HG02840 (cell line): ENCODE results near the gene MSMO1.

Experiments
- ATAC-seq: cut with Tn5 transposase; IDR thresholded peaks from one replicate; pipeline ENCODE4 v1.9.1; 2021; ENCODE audit warnings: mild to moderate bottlenecking, moderate library complexity, moderate number of reproducible peaks; ENCODE audit not compliant: unreplicated experiment, low FRiP score

The MSMO1 gene

DNA sequence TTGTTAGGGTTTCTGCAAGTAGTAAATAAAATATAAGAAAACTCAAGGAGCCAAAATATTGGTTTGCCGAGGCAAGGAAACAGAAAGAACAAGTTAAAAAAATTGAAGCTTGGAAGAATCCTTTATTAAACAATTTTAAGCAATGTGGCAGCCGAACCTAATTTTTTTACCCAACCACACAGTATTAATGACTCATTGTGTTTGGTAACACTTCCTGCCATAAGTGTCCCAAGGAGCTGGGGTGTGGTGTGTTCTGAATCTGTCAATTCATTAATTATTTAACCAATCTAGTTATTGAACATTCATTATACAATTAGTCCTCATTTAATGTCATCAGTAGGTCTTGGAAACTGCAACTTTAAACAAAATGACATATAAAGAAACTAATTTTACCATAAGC lies 32.0 kb downstream of the MSMO1 start:
- no peak for ATAC-seq

DNA sequence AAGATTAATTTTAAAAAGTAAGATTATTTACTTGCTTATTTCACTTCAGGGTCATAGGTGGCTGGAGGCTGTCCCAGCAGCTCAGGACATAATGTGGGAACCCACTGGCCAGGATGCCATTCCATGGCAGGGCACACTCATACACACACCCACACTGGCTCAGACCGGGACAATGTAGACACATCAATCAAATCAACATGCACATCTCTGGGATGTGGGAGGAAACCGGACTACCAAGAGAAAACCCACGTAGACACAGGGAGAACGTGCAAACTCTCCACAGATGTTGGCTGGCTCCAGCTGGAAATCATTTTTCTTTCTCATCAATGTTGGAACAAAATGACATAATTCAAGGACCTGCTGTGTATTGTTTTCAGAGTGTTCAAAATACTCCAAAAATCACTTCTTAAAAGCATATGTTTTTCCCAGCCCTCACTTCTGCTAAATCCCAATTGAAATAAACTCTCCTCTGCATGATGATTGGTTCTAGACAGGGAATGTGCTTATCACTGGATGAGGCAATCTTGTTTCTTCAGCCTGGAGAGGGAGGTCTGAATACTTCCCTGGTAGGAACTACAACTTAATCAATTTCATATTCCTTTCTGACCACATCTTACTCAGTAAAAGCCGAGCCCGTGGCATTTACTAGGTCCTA lies 32.7 kb downstream of the MSMO1 start:
- no peak for ATAC-seq

DNA sequence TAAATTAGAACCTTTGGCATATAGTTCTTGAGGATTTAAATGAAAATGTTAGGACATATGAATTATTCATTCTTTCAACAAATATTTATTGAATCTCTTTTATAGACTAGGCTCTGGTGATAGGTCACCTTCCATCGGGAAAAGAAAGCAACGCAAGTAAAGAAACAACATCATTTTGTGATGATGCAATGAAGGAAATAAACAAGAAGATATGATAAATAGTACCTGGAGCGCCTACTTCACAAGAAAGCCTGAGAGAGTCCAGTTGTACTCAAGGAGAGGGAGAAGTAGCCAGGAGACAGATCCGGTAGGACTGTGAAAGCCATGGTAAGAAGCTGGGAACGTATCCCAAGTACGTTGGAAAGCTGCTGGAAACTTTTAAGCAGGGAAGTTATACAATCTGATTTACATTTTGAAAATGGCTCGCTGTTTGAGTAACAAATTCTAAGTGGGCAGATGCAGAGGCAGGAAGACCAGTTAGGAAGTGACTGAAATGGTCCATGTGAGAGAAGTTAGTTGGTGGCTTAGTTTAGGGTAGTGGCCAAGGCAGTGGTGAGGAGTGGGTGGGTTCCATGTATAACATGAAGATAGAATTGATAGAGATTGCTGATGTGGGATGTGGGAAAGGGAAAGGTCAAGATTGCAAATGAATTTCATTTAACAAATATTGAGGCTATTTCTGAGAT lies 33.7 kb downstream of the MSMO1 start:
- no peak for ATAC-seq

DNA sequence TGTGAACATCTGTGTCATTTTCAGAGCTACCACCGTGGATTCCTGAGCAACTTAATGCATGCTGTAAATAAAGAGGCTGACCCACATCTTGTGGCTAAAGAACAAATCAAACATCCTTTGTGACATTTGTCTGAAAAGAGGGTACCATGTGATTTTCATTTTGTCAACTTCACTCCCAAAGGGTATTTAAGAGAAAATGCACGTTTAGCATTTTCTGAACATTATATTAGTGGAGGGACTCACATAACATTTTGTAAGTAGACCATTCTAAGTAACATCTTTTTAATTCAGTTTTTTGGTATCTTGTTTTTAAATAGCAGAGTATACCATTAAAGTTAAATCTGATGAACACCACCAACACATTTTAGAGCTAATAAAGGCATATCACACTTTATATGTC lies 34.3 kb downstream of the MSMO1 start:
- no peak for ATAC-seq

- ATAC-seq, result no peak
Measured at GRCh38 chr4:165364452-165365080, 37.1 kb downstream of the MSMO1 start.

DNA sequence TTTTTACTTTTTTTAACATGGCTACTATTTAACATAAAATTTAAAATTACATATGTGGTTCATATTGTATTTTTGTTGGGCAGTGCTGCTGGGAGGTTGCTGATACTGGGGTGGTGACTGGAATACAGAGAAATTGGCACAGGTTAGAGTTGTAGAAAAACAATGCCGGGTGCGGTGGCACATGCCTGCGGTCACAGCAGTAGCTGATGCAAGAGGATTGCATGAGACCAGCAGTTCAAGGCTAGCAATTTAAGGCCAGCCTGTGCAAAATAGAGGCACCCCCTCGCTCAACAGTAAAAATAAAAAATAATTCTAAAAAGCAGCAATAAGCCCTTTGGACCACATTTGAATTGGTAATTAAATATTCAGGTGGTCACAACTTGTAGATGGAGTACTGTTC lies 39.6 kb downstream of the MSMO1 start:
- ATAC-seq, result no peak

GRCh38 chr4:165368114-165368513 lies 40.6 kb downstream of the MSMO1 start:
- no peak for ATAC-seq

DNA sequence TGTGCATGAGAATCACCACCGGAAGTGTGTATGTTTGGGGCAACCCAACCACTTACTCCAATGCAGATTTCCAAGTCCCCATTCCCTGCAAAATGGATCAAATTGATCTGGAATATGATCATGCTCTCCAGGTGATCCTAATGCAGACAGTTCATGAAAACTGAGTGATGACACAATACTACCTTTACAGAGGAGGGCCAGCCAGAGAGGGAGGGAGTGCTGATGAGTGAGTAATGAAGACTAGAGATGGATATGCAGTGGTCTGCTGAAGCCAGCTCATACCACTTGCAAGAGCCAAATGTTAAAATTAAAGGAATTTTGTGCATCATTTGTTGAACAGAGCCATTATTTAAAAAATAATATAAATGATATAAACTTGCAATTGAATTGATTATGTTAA lies 41.1 kb downstream of the MSMO1 start:
- ATAC-seq, result no peak

- ATAC-seq, result no peak
Measured at GRCh38 chr4:165369522-165369921, 42.1 kb downstream of the MSMO1 start.

DNA sequence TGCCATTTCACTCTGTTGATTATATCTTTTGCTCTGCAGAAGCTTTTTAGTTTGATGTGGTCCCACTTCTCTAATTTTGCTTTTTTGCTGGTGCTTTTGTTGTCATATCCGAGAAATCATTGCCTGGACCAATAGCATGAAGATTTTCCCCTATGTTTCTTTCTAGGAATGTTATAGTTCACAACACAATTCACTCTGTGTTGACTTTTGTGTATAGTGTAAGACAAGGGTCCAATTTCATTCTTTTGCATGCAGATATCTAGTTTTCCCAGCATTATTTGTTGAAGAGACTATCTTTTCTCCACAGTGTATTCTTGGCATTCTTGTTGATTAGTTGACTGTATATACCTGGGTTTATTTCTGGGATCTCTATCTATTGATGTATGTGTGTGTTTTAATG lies 43.1 kb downstream of the MSMO1 start:
- no peak for ATAC-seq

GRCh38 chr4:165375465-165375864 lies 48.0 kb downstream of the MSMO1 start:
- ATAC-seq, result no peak

- ATAC-seq, result no peak
Measured at GRCh38 chr4:165378398-165378744, 50.9 kb downstream of the MSMO1 start.

- peak; percentile 77 for ATAC-seq
Measured at GRCh38 chr4:165378745-165379677, 51.5 kb downstream of the MSMO1 start, which contains the start of gene CPE. Gene CPE (plus strand): TSS chr4:165379008. CDS start chr4:165379222, 214 bp downstream.

GRCh38 chr4:165379678-165380064 lies 52.2 kb downstream of the MSMO1 start:
- no peak for ATAC-seq

DNA sequence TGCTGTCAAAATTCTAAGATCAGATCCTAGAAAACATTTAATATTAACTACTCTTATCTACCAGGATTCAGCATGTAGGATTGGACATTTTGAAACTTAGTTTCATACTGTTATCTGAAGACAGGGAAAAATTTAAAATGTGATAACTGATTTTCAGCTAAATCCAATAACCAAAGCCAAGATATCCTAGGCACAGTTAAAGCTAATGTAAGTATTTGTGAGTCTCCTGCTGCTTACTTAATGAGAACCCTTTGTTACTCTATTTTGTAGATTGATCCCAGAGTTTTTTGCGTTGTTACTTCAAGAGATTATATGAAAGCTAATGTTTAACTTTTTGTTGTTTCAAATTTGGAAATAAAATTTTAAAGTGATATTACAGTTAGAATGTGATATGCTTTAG lies 53.3 kb downstream of the MSMO1 start:
- ATAC-seq, result no peak

GRCh38 chr4:165381821-165382373 lies 54.4 kb downstream of the MSMO1 start:
- no peak for ATAC-seq

DNA sequence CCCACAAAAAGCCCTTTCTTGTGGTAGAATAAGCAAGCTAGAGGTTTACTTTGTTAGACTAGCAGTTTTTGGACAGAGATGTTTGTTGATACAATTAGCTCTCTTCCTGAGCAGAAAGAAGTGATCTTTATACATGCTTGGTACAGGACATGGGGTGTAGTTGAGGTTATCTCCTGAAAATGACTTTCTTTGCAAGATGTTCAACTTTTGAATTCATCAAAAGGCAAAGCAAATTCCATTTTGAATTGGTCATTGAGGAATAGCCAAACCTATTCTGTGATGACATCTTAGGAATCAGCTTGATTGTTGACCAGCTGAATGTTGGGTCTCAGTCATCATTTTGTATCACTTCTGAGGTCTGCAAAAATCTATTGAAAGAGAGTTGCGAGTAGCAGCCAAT lies 55.2 kb downstream of the MSMO1 start:
- no peak for ATAC-seq

DNA sequence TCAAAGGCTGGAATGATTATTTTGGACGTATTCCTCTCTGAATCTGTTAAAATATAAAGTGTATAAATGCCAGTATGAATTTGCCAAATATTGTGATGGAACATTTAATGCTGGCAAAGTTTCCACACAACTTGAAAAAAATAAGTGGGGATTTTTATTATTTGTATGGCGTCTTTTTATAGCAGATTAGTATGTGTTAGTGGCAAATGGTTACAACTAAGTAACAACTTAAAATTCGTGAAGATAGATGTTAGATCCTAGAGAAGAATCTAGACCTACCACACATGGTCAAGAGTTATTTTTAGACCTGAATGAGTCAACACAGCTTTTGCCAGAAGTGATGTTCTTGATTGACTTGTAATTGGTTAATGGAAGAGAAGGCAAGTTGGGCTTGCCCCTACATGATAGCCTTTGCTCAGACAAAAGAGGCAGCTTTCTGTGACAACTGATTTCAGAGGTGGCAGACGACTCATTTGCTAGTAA lies 56.2 kb downstream of the MSMO1 start:
- no peak for ATAC-seq

- no peak for ATAC-seq
Measured at GRCh38 chr4:165384186-165384585, 56.7 kb downstream of the MSMO1 start.

DNA sequence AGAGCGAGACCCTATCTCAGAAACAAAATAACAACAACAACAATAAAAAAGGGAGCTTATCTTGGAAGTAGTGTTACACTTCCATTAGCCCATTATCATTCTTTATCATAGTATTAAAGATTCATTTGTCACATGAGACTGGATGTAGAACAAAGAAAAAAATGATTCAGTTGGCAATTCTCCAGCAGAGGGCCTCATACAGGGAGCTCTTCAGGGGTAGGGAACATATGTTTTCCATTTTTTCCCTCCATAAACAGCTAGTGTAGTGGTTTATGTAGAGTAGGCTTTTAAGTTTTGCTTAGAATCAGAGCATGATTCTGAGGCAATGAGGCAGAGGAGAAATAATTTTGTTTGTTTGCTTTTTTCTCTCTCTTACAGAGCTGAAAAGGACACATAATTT lies 57.1 kb downstream of the MSMO1 start:
- ATAC-seq, result no peak
